ENCODE measurements around the gene ATXN1.

Gene ATXN1

GRCh38 chr6:16354692-16355091 is 406.6 kb downstream of the ATXN1 start:
- Mint-ChIP-seq H3K4me3 (no peak overlapping the region), H3K27me3 (ENCODE audit: low read depth, poor library complexity) (peaks cover 3% of the 10 kb centered on the region), H3K27ac (no peak overlapping the region), H3K9me3 (no peaks in the 10 kb centered on the region), H3K36me3 (ENCODE audit: low read depth) (no peaks in the 10 kb centered on the region), H3K4me1 (peaks cover 34% of the 10 kb centered on the region)
- no peak for DNase-seq
- TF ChIP-seq CTCF (IDR thresholded peaks at IDR 0.05): no peak

- peaks cover 3% of the 10 kb centered on the region for H3K27me3 Mint-ChIP-seq (ENCODE audit: low read depth, poor library complexity)
- H3K27ac Mint-ChIP-seq: no peak overlapping the region
- no peaks in the 10 kb centered on the region for H3K36me3 Mint-ChIP-seq (ENCODE audit: low read depth)
- TF ChIP-seq CTCF (IDR thresholded peaks at IDR 0.05): no peak
- H3K4me1 Mint-ChIP-seq: peaks cover 42% of the 10 kb centered on the region
- H3K4me3 Mint-ChIP-seq: no peak overlapping the region
- no peaks in the 10 kb centered on the region for H3K9me3 Mint-ChIP-seq
- DNase-seq: no peak
Observed at GRCh38 chr6:16352821-16353438, 408.3 kb downstream of the ATXN1 start.

GRCh38 chr6:16352258-16352635 is 409.0 kb downstream of the ATXN1 start:
- Mint-ChIP-seq H3K27me3 (ENCODE audit: low read depth, poor library complexity) (peaks cover 3% of the 10 kb centered on the region), H3K4me3 (no peak overlapping the region), H3K9me3 (no peaks in the 10 kb centered on the region), H3K27ac (peak overlapping the region; percentile 91), H3K36me3 (ENCODE audit: low read depth) (no peaks in the 10 kb centered on the region), H3K4me1 (peaks cover 46% of the 10 kb centered on the region)
- TF ChIP-seq CTCF (IDR thresholded peaks at IDR 0.05): no peak
- no peak for DNase-seq

GRCh38 chr6:16349544-16349943 is 411.7 kb downstream of the ATXN1 start:
- H3K27me3 Mint-ChIP-seq (ENCODE audit: low read depth, poor library complexity): peaks cover 3% of the 10 kb centered on the region
- no peaks in the 10 kb centered on the region for H3K9me3 Mint-ChIP-seq
- peaks cover 47% of the 10 kb centered on the region for H3K4me1 Mint-ChIP-seq
- no peak overlapping the region for H3K4me3 Mint-ChIP-seq
- H3K36me3 Mint-ChIP-seq (ENCODE audit: low read depth): no peaks in the 10 kb centered on the region
- no peak overlapping the region for H3K27ac Mint-ChIP-seq
- no peak for DNase-seq
- no peak for TF ChIP-seq CTCF (IDR thresholded peaks at IDR 0.05)

GRCh38 chr6:16346831-16347230 is 414.4 kb downstream of the ATXN1 start:
- no peaks in the 10 kb centered on the region for H3K36me3 Mint-ChIP-seq (ENCODE audit: low read depth)
- DNase-seq: no peak
- H3K4me3 Mint-ChIP-seq: no peak overlapping the region
- H3K27ac Mint-ChIP-seq: no peak overlapping the region
- no peaks in the 10 kb centered on the region for H3K27me3 Mint-ChIP-seq (ENCODE audit: low read depth, poor library complexity)
- no peak for TF ChIP-seq CTCF (IDR thresholded peaks at IDR 0.05)
- peaks cover 40% of the 10 kb centered on the region for H3K4me1 Mint-ChIP-seq
- peaks cover 3% of the 10 kb centered on the region for H3K9me3 Mint-ChIP-seq
